HFFc6 (cell line): ENCODE measurements around the gene BICD2. TPM values are rescaled to one million over a fixed set of nuclear protein-coding genes. Genes with fewer than 3 reads are reported as not detected.

ENCODE experiments used
- DNase-seq: peaks from one replicate; pipeline ENCODE4 v3.0.0-alpha.2; 2018
- H3K27ac Mint-ChIP-seq: 2 replicates; pipeline ENCODE4 v1.8.0; 2020; ENCODE audit warnings: mild to moderate bottlenecking, mixed read lengths
- H3K27me3 Mint-ChIP-seq: 2 replicates; pipeline ENCODE4 v1.8.0; 2021; ENCODE audit warnings: mild to moderate bottlenecking, moderate library complexity, mixed read lengths; ENCODE audit not compliant: insufficient read depth
- H3K36me3 Mint-ChIP-seq: 2 replicates; pipeline ENCODE4 v1.8.0; 2021; ENCODE audit warnings: low read depth, mixed read lengths
- H3K4me1 Mint-ChIP-seq: 2 replicates; pipeline ENCODE4 v1.8.0; 2020; ENCODE audit warnings: low read depth, mixed read lengths
- H3K4me3 Mint-ChIP-seq: 2 replicates; pipeline ENCODE4 v1.8.0; 2020; ENCODE audit warnings: mild to moderate bottlenecking, moderate library complexity, mixed read lengths
- H3K9me3 Mint-ChIP-seq: 2 replicates; pipeline ENCODE4 v1.8.0; 2020; ENCODE audit warnings: mild to moderate bottlenecking, mixed read lengths
- total RNA-seq, 6 experiments: library from RNA; stranded (reverse); fragmentation: NEBNext Ultra II Directional; extraction: Animal tissue kit (Norgen Biotek cat#: 25700); gene quantifications; 2 replicates in 1 of 6; 3 replicates in 5 of 6; pipeline ENCODE4 v1.2.3, GENCODE V29; 2021
- TF ChIP-seq, protein P1 (sequence below): fragments of 200-600 bp; sonication (generic); IDR thresholded peaks from 2 replicates; pipeline ENCODE4 v1.5.0; 2021; ENCODE audit warnings: antibody characterized with exemption, mild to moderate bottlenecking

The BICD2 gene
- total RNA-seq, 6 experiments from 2014 or later, result 32.4 to 38.6 (median 36.1) TPM

- peaks cover 2% of the 10 kb centered on the region for H3K27me3 Mint-ChIP-seq
- no peaks in the 10 kb centered on the region for H3K9me3 Mint-ChIP-seq
- H3K27ac Mint-ChIP-seq, result no peak overlapping the region
- peaks cover 3% of the 10 kb centered on the region; the same call in 1 of the 2 replicates for H3K36me3 Mint-ChIP-seq
- no peak overlapping the region for H3K4me3 Mint-ChIP-seq
- TF ChIP-seq, protein P1, sequence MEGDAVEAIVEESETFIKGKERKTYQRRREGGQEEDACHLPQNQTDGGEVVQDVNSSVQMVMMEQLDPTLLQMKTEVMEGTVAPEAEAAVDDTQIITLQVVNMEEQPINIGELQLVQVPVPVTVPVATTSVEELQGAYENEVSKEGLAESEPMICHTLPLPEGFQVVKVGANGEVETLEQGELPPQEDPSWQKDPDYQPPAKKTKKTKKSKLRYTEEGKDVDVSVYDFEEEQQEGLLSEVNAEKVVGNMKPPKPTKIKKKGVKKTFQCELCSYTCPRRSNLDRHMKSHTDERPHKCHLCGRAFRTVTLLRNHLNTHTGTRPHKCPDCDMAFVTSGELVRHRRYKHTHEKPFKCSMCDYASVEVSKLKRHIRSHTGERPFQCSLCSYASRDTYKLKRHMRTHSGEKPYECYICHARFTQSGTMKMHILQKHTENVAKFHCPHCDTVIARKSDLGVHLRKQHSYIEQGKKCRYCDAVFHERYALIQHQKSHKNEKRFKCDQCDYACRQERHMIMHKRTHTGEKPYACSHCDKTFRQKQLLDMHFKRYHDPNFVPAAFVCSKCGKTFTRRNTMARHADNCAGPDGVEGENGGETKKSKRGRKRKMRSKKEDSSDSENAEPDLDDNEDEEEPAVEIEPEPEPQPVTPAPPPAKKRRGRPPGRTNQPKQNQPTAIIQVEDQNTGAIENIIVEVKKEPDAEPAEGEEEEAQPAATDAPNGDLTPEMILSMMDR, result no peak
- peaks cover 20% of the 10 kb centered on the region for H3K4me1 Mint-ChIP-seq
- no peak for DNase-seq
These were observed 37.5 kb downstream of the BICD2 start for GRCh38 chr9:92726971-92727715.

DNA sequence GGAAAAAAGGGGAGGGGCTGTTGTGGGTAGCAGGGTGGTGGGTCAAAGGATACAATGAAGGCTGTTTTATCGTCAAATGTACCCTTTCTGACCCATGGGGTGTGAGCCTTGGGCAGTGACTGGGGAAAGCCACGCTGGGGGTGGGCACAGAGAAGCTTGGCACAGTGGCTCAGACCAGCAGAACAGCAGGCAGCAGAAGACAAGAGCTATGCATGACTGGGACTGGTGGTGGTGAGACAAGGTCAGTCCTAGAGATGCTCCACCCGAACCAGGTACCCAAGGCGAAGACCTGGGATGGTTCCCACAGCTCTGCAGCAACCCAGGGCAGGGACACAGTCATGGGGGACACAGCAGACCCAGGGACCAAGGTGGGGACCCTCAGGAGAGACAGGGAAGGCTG lies 38.3 kb downstream of the BICD2 start:
- TF ChIP-seq, protein P1, result no peak
- peaks cover 20% of the 10 kb centered on the region for H3K4me1 Mint-ChIP-seq

DNA sequence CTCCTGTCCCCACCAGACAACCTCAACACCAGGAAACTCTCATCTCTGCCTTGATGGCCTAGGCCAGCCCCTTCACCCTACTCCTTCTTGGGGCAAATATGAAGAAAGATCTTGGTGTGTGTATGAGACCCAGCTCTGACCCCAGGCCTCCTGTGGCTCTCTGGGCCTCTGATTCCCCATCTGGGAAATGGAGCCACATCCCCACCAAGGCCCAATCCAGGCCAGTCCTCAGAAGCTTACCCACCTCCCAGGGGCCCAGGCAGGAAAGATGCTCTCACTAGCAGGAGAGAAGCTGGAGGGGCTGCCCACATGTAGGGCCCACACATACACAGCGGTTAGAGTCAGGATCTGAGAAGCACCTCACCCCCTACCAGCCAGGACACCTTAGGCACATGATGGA lies 38.9 kb downstream of the BICD2 start:
- DNase-seq, result no peak
- H3K9me3 Mint-ChIP-seq, result no peaks in the 10 kb centered on the region
- peaks cover 2% of the 10 kb centered on the region for H3K27me3 Mint-ChIP-seq
- H3K27ac Mint-ChIP-seq, result no peak overlapping the region
- no peak overlapping the region for H3K4me3 Mint-ChIP-seq
- TF ChIP-seq, protein P1, result no peak
- H3K4me1 Mint-ChIP-seq, result peaks cover 20% of the 10 kb centered on the region
- peaks cover 5% of the 10 kb centered on the region; the same call in 1 of the 2 replicates for H3K36me3 Mint-ChIP-seq

More for the DNA sequence above, 38.3 kb downstream of the BICD2 start:
- no peaks in the 10 kb centered on the region for H3K9me3 Mint-ChIP-seq
- no peak overlapping the region for H3K4me3 Mint-ChIP-seq
- H3K27ac Mint-ChIP-seq, result no peak overlapping the region; the same call in 1 of the 2 replicates
- H3K27me3 Mint-ChIP-seq, result peaks cover 2% of the 10 kb centered on the region
- no peak for DNase-seq
- H3K36me3 Mint-ChIP-seq, result peaks cover 4% of the 10 kb centered on the region; the same call in 1 of the 2 replicates

DNA sequence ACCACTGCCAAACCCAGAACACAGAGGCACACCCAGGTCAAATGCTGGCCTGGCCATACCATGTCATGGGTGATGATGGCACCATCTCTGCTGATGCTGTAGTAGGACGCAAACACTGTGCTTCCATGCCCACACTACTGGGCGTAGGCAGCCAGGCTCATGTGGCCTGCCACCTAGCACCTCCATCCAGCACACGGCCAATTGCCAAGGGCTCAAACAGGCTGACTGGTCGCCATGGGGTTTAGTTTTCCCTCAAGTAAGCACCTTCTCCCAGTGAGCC lies 39.4 kb downstream of the BICD2 start:
- TF ChIP-seq, protein P1, result no peak
- H3K36me3 Mint-ChIP-seq, result peaks cover 9% of the 10 kb centered on the region; the same call in 1 of the 2 replicates
- DNase-seq, result no peak
- peaks cover 20% of the 10 kb centered on the region for H3K4me1 Mint-ChIP-seq
- H3K9me3 Mint-ChIP-seq, result no peaks in the 10 kb centered on the region
- peaks cover 2% of the 10 kb centered on the region for H3K27me3 Mint-ChIP-seq
- no peak overlapping the region for H3K4me3 Mint-ChIP-seq
- H3K27ac Mint-ChIP-seq, result no peak overlapping the region

GRCh38 chr9:92724528-92725265 lies 39.9 kb downstream of the BICD2 start:
- Mint-ChIP-seq H3K9me3 (no peaks in the 10 kb centered on the region), H3K4me3 (no peak overlapping the region), H3K4me1 (peaks cover 20% of the 10 kb centered on the region), H3K27me3 (peaks cover 2% of the 10 kb centered on the region), H3K36me3 (peaks cover 13% of the 10 kb centered on the region), H3K27ac (no peak overlapping the region; the same call in 1 of the 2 replicates)
- TF ChIP-seq, protein P1, result no peak
- no peak for DNase-seq
